Neural cell (in vitro differentiated cells): ENCODE data around the gene LDB2. TPM values are rescaled to one million over a fixed set of nuclear protein-coding genes. Genes with fewer than 3 reads are reported as not detected.

Source experiments
- H2AFZ ChIP-seq: fragments of 200-600, 300-800 bp; sonication (generic), shearing (Covaris generic); 2 replicates; pipeline ENCODE4 v1.6.0; 2014; ENCODE audit warnings: low read depth, mild to moderate bottlenecking, antibody characterized with exemption, low read length, moderate library complexity
- H3F3A ChIP-seq: fragments of 200-600 bp; shearing (Covaris generic); 2 replicates; pipeline ENCODE4 v1.6.1; 2016; ENCODE audit warnings: mild to moderate bottlenecking, moderate library complexity, mixed read lengths, antibody characterized with exemption, low read length; ENCODE audit not compliant: insufficient read depth, poor library complexity, severe bottlenecking
- H3K27ac ChIP-seq: fragments of 200-600, 300-800 bp; sonication (generic), shearing (Covaris generic); 2 replicates; pipeline ENCODE4 v1.5.1; 2014; ENCODE audit warnings: mild to moderate bottlenecking, low read length, moderate library complexity
- H3K27me3 ChIP-seq: fragments of 300-800, 200-600 bp; sonication (generic), shearing (Covaris generic); 2 replicates; pipeline ENCODE4 v1.6.0; 2014; ENCODE audit warnings: mild to moderate bottlenecking, low read depth, low read length, moderate library complexity; ENCODE audit not compliant: insufficient read depth
- H3K36me3 ChIP-seq: fragments of 300-800, 200-600 bp; sonication (generic), shearing (Covaris generic); 2 replicates; pipeline ENCODE4 v1.5.1; 2014; ENCODE audit warnings: mild to moderate bottlenecking, antibody characterized with exemption, low read length, moderate library complexity; ENCODE audit not compliant: insufficient read depth
- H3K4me2 ChIP-seq: fragments of 300-800, 200-600 bp; sonication (generic), shearing (Covaris generic); 2 replicates; pipeline ENCODE4 v1.6.0; 2014; ENCODE audit warnings: mild to moderate bottlenecking, low read length
- H3K4me3 ChIP-seq: fragments of 300-800, 200-600 bp; sonication (generic), shearing (Covaris generic); 2 replicates; pipeline ENCODE4 v1.5.1; 2014; ENCODE audit warnings: mild to moderate bottlenecking, low read length, moderate library complexity
- H3K79me2 ChIP-seq: fragments of 200-600 bp; shearing (Covaris generic); replicated peaks from 2 replicates; pipeline ENCODE4 v1.6.0; 2014; ENCODE audit warnings: mild to moderate bottlenecking, low read length, moderate library complexity; ENCODE audit not compliant: insufficient read depth
- H3K9ac ChIP-seq: fragments of 300-800, 200-600 bp; sonication (generic), shearing (Covaris generic); 2 replicates; pipeline ENCODE4 v1.6.1; 2016; ENCODE audit warnings: mild to moderate bottlenecking, low read length, mixed read lengths
- H3K9me2 ChIP-seq: fragments of 200-600 bp; shearing (Covaris generic); 2 replicates; pipeline ENCODE4 v1.6.1; 2016; ENCODE audit warnings: mild to moderate bottlenecking, low read length, mixed read lengths; ENCODE audit not compliant: insufficient read depth
- H3K9me3 ChIP-seq: fragments of 200-600, 300-800 bp; sonication (generic), shearing (Covaris generic); 2 replicates; pipeline ENCODE4 v1.6.1; 2016; ENCODE audit warnings: mild to moderate bottlenecking, mixed run types, low read length, moderate library complexity, mixed read lengths
- H4K20me1 ChIP-seq: fragments of 200-600 bp; shearing (Covaris generic); 2 replicates; pipeline ENCODE4 v1.6.1; 2016; ENCODE audit warnings: mild to moderate bottlenecking, mixed run types; ENCODE audit not compliant: insufficient read depth
- EP300 ChIP-seq: fragments of 450-650 bp; conservative IDR thresholded peaks from 2 replicates; pipeline ENCODE4 v1.6.1; 2014; ENCODE audit warnings: antibody characterized with exemption, mild to moderate bottlenecking, moderate library complexity; ENCODE audit not compliant: poor library complexity, severe bottlenecking
- EZH2 ChIP-seq: fragments of 200-600, 300-800 bp; shearing (Covaris generic), sonication (generic); IDR thresholded peaks from 2 replicates; pipeline ENCODE4 v1.6.1; 2014; ENCODE audit warnings: antibody characterized with exemption, low read length, borderline replicate concordance, mild to moderate bottlenecking; ENCODE audit not compliant: insufficient read depth, poor library complexity, severe bottlenecking
- MXI1 ChIP-seq: fragments of 450-650 bp; conservative IDR thresholded peaks from 2 replicates; pipeline ENCODE4 v1.6.1; 2014; ENCODE audit warnings: antibody characterized with exemption, mild to moderate bottlenecking; ENCODE audit not compliant: poor library complexity, severe bottlenecking
- POLR2AphosphoS5 ChIP-seq: IDR thresholded peaks from 2 replicates; pipeline ENCODE4 v1.6.1; 2012
- RAD21 ChIP-seq: fragments of 450-650 bp; conservative IDR thresholded peaks from 2 replicates; pipeline ENCODE4 v1.6.1; 2014; ENCODE audit warnings: antibody characterized with exemption, mild to moderate bottlenecking, moderate library complexity
- SMC3 ChIP-seq: fragments of 450-650 bp; conservative IDR thresholded peaks from 2 replicates; pipeline ENCODE4 v1.6.1; 2014; ENCODE audit warnings: antibody characterized with exemption, mild to moderate bottlenecking, moderate library complexity; ENCODE audit not compliant: poor library complexity
- TAF1 ChIP-seq: IDR thresholded peaks from 2 replicates; pipeline ENCODE4 v1.6.1; 2012; ENCODE audit warnings: low read depth
- polyA plus RNA-seq: library from polyadenylated mRNA; depleted of rRNA; stranded (reverse); fragments of >200 nt; gene quantifications from 2 replicates; pipeline ENCODE4 v1.2.3, GENCODE V29; 2014
- TF ChIP-seq, protein P1 (sequence below): fragments of 450-650 bp; IDR thresholded peaks from 2 replicates; pipeline ENCODE4 v1.5.1; 2014; ENCODE audit warnings: antibody characterized with exemption, mild to moderate bottlenecking, moderate library complexity; ENCODE audit not compliant: poor library complexity, severe bottlenecking
- TF ChIP-seq, protein P2 (sequence below): IDR thresholded peaks from 2 replicates; pipeline ENCODE4 v1.6.1; 2012; ENCODE audit warnings: borderline replicate concordance

Gene LDB2
- polyA plus RNA-seq, 1 donor from 2014 or later, result 58.9 TPM

DNA sequence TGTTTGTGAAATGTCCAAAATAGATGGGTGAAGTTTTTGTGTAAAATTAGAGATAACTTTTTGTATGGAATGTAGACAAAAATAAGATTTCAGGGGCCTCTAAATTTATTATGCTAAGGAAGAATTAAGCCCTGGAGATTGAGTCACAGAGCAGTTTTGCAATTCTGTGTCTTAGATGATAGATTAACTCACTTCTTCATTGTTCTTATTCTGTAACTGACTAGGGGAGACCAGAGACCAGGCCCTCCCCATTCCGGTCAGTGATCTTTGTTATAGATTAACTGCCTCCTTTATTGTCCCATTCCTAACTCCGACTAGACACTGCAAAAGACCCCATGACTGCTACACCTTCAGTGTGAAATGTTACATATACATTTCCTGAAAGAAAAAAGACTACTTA, 433.8 kb downstream of the LDB2 start:
- Histone ChIP-seq H3K79me2 (no peaks in the 10 kb centered on the region), H3K9me2 (no peaks in the 10 kb centered on the region), H4K20me1 (no peaks in the 10 kb centered on the region), H2AFZ (no peak overlapping the region), H3F3A (no peaks in the 10 kb centered on the region), H3K9me3 (no peaks in the 10 kb centered on the region), H3K36me3 (no peaks in the 10 kb centered on the region), H3K27ac (no peak overlapping the region), H3K9ac (no peak overlapping the region), H3K4me2 (no peak overlapping the region), H3K27me3 (no peaks in the 10 kb centered on the region), H3K4me3 (no peak overlapping the region)
- TF ChIP-seq TAF1 (no peak), EP300 (no peak), SMC3 (no peak), MXI1 (no peak), RAD21 (no peak), EZH2 (no peak), POLR2AphosphoS5 (no peak)
- TF ChIP-seq, protein P1, sequence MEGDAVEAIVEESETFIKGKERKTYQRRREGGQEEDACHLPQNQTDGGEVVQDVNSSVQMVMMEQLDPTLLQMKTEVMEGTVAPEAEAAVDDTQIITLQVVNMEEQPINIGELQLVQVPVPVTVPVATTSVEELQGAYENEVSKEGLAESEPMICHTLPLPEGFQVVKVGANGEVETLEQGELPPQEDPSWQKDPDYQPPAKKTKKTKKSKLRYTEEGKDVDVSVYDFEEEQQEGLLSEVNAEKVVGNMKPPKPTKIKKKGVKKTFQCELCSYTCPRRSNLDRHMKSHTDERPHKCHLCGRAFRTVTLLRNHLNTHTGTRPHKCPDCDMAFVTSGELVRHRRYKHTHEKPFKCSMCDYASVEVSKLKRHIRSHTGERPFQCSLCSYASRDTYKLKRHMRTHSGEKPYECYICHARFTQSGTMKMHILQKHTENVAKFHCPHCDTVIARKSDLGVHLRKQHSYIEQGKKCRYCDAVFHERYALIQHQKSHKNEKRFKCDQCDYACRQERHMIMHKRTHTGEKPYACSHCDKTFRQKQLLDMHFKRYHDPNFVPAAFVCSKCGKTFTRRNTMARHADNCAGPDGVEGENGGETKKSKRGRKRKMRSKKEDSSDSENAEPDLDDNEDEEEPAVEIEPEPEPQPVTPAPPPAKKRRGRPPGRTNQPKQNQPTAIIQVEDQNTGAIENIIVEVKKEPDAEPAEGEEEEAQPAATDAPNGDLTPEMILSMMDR, result no peak
- TF ChIP-seq, protein P2, sequence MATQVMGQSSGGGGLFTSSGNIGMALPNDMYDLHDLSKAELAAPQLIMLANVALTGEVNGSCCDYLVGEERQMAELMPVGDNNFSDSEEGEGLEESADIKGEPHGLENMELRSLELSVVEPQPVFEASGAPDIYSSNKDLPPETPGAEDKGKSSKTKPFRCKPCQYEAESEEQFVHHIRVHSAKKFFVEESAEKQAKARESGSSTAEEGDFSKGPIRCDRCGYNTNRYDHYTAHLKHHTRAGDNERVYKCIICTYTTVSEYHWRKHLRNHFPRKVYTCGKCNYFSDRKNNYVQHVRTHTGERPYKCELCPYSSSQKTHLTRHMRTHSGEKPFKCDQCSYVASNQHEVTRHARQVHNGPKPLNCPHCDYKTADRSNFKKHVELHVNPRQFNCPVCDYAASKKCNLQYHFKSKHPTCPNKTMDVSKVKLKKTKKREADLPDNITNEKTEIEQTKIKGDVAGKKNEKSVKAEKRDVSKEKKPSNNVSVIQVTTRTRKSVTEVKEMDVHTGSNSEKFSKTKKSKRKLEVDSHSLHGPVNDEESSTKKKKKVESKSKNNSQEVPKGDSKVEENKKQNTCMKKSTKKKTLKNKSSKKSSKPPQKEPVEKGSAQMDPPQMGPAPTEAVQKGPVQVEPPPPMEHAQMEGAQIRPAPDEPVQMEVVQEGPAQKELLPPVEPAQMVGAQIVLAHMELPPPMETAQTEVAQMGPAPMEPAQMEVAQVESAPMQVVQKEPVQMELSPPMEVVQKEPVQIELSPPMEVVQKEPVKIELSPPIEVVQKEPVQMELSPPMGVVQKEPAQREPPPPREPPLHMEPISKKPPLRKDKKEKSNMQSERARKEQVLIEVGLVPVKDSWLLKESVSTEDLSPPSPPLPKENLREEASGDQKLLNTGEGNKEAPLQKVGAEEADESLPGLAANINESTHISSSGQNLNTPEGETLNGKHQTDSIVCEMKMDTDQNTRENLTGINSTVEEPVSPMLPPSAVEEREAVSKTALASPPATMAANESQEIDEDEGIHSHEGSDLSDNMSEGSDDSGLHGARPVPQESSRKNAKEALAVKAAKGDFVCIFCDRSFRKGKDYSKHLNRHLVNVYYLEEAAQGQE, result no peak

DNA sequence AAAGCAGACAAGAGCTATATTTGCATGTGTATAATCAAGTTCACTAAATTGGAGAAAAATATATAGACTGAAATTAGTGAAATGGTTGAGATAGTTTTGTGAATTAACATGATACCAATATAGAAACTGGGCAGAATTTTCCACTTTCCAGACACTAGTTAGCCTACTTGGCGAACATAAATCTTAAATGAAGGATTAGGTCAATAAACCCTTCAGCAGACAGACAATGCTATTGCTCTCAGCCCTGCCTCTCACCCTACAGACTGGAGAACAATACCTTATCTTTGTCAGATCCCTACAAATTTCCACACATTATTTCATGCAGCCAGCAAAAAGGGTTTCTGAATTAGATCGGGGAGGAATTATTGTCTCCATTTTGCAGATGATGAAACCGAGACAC, 435.8 kb downstream of the LDB2 start:
- Histone ChIP-seq H3K9ac (no peak overlapping the region), H2AFZ (no peak overlapping the region), H3K27me3 (no peaks in the 10 kb centered on the region), H3K36me3 (no peaks in the 10 kb centered on the region), H3K4me2 (no peak overlapping the region), H3K27ac (no peak overlapping the region), H3K9me2 (no peaks in the 10 kb centered on the region), H3F3A (no peaks in the 10 kb centered on the region), H4K20me1 (no peaks in the 10 kb centered on the region), H3K9me3 (no peaks in the 10 kb centered on the region), H3K4me3 (no peak overlapping the region), H3K79me2 (no peaks in the 10 kb centered on the region)
- TF ChIP-seq EP300 (no peak), RAD21 (no peak), MXI1 (no peak), SMC3 (no peak), EZH2 (no peak), TAF1 (no peak), POLR2AphosphoS5 (no peak)
- TF ChIP-seq, protein P1, result no peak
